Measurements from ENCODE around the gene TEX29. TPM values are rescaled to one million over a fixed set of nuclear protein-coding genes. Genes with fewer than 3 reads are reported as not detected.

The TEX29 gene
- total and polyA plus RNA-seq, 2 of the 4 experiments (the other 2 are of a cell fraction), result 0.46 TPM; not detected in 1

DNA sequence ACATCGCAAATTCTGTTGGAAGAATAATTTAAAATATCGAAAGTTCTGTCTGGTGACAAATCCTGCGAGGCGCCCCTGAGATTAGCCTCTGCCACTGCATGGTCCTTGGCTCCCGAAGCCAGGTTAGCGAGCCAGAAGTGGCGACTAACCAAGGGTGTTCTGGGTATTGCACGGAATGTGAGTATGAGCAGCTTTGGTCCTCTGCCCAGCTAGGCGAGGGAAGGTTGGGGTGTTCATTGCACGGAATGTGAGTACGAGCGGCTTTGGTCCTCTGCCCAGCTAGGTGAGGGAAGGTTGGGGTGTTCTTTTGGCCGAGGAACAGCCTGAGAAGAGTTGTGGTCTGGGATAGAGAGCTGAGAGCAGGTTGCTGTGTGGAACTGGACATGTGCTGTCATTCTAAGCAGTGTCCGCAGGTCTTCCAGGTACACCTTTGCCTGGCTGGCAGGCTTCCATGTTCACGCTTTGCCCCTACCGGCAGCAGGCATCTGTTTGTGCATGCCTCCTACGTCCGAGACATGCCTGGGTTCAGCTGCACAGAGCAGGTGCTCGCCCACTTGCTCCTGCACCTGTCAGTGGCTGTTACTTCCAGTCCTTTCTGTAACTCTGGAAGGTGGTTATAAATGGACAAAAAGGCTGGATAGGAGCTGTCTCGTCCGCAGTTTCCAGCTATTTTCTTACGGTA is 18.3 kb upstream of the TEX29 start:
- TF ChIP-seq RCOR1 (IDR thresholded peaks at IDR 0.05; ENCODE audit: insufficient replicate concordance, low read length) (no peak), MAFK (IDR thresholded peaks at IDR 0.05; ENCODE audit: low read depth, low read length) (no peak), BHLHE40 (IDR thresholded peaks at IDR 0.05; ENCODE audit: low read depth, low read length) (no peak), CEBPB (IDR thresholded peaks at IDR 0.05; ENCODE audit: low read depth, low read length) (no peak)
- TF ChIP-seq, protein P1, sequence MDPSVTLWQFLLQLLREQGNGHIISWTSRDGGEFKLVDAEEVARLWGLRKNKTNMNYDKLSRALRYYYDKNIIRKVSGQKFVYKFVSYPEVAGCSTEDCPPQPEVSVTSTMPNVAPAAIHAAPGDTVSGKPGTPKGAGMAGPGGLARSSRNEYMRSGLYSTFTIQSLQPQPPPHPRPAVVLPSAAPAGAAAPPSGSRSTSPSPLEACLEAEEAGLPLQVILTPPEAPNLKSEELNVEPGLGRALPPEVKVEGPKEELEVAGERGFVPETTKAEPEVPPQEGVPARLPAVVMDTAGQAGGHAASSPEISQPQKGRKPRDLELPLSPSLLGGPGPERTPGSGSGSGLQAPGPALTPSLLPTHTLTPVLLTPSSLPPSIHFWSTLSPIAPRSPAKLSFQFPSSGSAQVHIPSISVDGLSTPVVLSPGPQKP (IDR thresholded peaks at IDR 0.05; ENCODE audit: borderline replicate concordance, low read depth, low read length), result no peak
- ChIA-PET POLR2A (ENCODE audit: unreplicated experiment) (no interaction called here), CTCF (no interaction called here)
- DNase-seq (no peak), ATAC-seq (ENCODE audit: low read depth) (no peak)
- H3K79me1 ChIP-seq (ENCODE audit: low read depth in 1 of 2, low read length in 2 of 2), result peaks cover 6 to 7% of the 10 kb centered on the region in 2 experiments; a peak in 2 of 4 replicates
- no peak overlapping the region for H3K14ac ChIP-seq (replicated peaks; ENCODE audit: low read depth, low read length)
- H3K56ac ChIP-seq (ENCODE audit: extremely low read depth, insufficient read depth, low read length), result no peak overlapping the region
- dilution Hi-C loops (cut with HindIII; ENCODE audit: low sequenced_read_pairs, unreplicated experiment) (no loop called here), in situ Hi-C loops (cut with MboI; ENCODE audit: low sequenced_read_pairs) (no loop called here), intact Hi-C loops (cut with micrococcal nuclease) (no loop called here)
- no peak overlapping the region for H4K5ac ChIP-seq (ENCODE audit: low read depth, low read length)
- no peak overlapping the region for H3K4ac ChIP-seq (ENCODE audit: low read depth, low read length)
- no peak overlapping the region for H4K91ac ChIP-seq (ENCODE audit: insufficient read depth, low read depth, low read length)
- H3K27ac ChIP-seq (ENCODE audit: insufficient read depth, low read length), result no peak overlapping the region
- no peak overlapping the region for H2BK120ac ChIP-seq (ENCODE audit: low read depth, low read length)
- H2AK5ac ChIP-seq (ENCODE audit: low read depth, low read length), result no peak overlapping the region
- no peak overlapping the region for H2BK20ac ChIP-seq (ENCODE audit: low read depth, low read length)
- no peak overlapping the region for H3K4me3 ChIP-seq (ENCODE audit: insufficient read depth, low read depth, low read length)
- H3K9me3 ChIP-seq (ENCODE audit: control insufficient read depth, insufficient read depth, low read length), result no peaks in the 10 kb centered on the region; the same call in 1 of the 2 replicates
- H3K36me3 ChIP-seq (ENCODE audit: control insufficient read depth, insufficient read depth, low read length), result peaks cover 54% of the 10 kb centered on the region
- H3K23ac ChIP-seq (ENCODE audit: low read depth, low read length), result no peak overlapping the region
- H2BK5ac ChIP-seq (ENCODE audit: low read depth, low read length, poor library complexity, severe bottlenecking), result no peak overlapping the region
- no peaks in the 10 kb centered on the region for H3K4me1 ChIP-seq (ENCODE audit: control insufficient read depth, insufficient read depth, low read length)
- H2AK9ac ChIP-seq (replicated peaks; ENCODE audit: low read depth, low read length, poor library complexity), result no peak overlapping the region
- 93% methylated on average over 11 of the region's 22 CpGs; no CpG with 5 or more reads in 1 of the 2 experiments for WGBS, 2 experiments (ENCODE audit: extremely low coverage in 2 of 2, insufficient read length in 1 of 2)
- no peaks in the 10 kb centered on the region for H3K27me3 ChIP-seq (ENCODE audit: control insufficient read depth, insufficient read depth, low read length)
- H4K8ac ChIP-seq (ENCODE audit: low read depth in 2 of 2, low read length in 2 of 2), result no peak overlapping the region
- H3K18ac ChIP-seq (ENCODE audit: low read depth, low read length), result no peak overlapping the region
- H3K4me2 ChIP-seq (ENCODE audit: low read depth, low read length), result no peak overlapping the region
- H2AFZ ChIP-seq (replicated peaks; ENCODE audit: low read length, poor library complexity), result no peak overlapping the region
- peaks cover 3% of the 10 kb centered on the region; the same call in 1 of the 2 replicates for H3K9me1 ChIP-seq (ENCODE audit: insufficient read depth, low read length)
- no TSS peak for BruUV-seq (replicated peaks)
- no peak overlapping the region for H3K9ac ChIP-seq (ENCODE audit: low read depth, low read length)
- no peaks in the 10 kb centered on the region; the same call in 1 of the 2 replicates for H4K20me1 ChIP-seq (ENCODE audit: insufficient read depth, low read length)
- no peak overlapping the region for H2BK15ac ChIP-seq (ENCODE audit: low read depth, low read length)

Data from IMR-90 (cell line).